ENCODE measurements around the gene HS6ST3.

The HS6ST3 gene

GRCh38 chr13:96858133-96858826 is 768.4 kb downstream of the HS6ST3 start:
- no peak for TF ChIP-seq CTCF (IDR thresholded peaks at IDR 0.05; ENCODE audit: control insufficient read depth, extremely low read depth, insufficient read depth)
- DNase-seq (ENCODE audit: low read depth), result no peak

GRCh38 chr13:96860882-96861281 is 771.0 kb downstream of the HS6ST3 start:
- TF ChIP-seq CTCF (IDR thresholded peaks at IDR 0.05; ENCODE audit: control insufficient read depth, extremely low read depth, insufficient read depth), result no peak
- no peak overlapping the region for H3K4me3 ChIP-seq (ENCODE audit: low read depth, low read length)
- DNase-seq (ENCODE audit: low read depth), result no peak

More at GRCh38 chr13:96858133-96858826, 768.4 kb downstream of the HS6ST3 start:
- H3K4me3 ChIP-seq (ENCODE audit: low read depth, low read length), result no peak overlapping the region

- TF ChIP-seq CTCF (IDR thresholded peaks at IDR 0.05; ENCODE audit: control insufficient read depth, extremely low read depth, insufficient read depth), result no peak
- no peak for DNase-seq (ENCODE audit: low read depth)
- no peak overlapping the region for H3K4me3 ChIP-seq (ENCODE audit: low read depth, low read length)
Measured at GRCh38 chr13:96862093-96862492, 772.2 kb downstream of the HS6ST3 start.

GRCh38 chr13:96862999-96863398 is 773.1 kb downstream of the HS6ST3 start:
- TF ChIP-seq CTCF (IDR thresholded peaks at IDR 0.05; ENCODE audit: control insufficient read depth, extremely low read depth, insufficient read depth), result no peak
- H3K4me3 ChIP-seq (ENCODE audit: low read depth, low read length), result no peak overlapping the region
- DNase-seq (ENCODE audit: low read depth), result no peak

- DNase-seq (ENCODE audit: low read depth), result no peak
- no peak for TF ChIP-seq CTCF (IDR thresholded peaks at IDR 0.05; ENCODE audit: control insufficient read depth, extremely low read depth, insufficient read depth)
Measured at GRCh38 chr13:96871469-96871868, 781.6 kb downstream of the HS6ST3 start.

GRCh38 chr13:96880419-96880818 is 790.5 kb downstream of the HS6ST3 start:
- no peak for DNase-seq (ENCODE audit: low read depth)
- no peak for TF ChIP-seq CTCF (IDR thresholded peaks at IDR 0.05; ENCODE audit: control insufficient read depth, extremely low read depth, insufficient read depth)
- H3K4me3 ChIP-seq (ENCODE audit: low read depth, low read length), result no peak overlapping the region

More at GRCh38 chr13:96871469-96871868, 781.6 kb downstream of the HS6ST3 start:
- H3K4me3 ChIP-seq (ENCODE audit: low read depth, low read length), result no peak overlapping the region
